Stimulated activated CD4-positive, alpha-beta T cell treated with anti-CD3 and anti-CD28 coated beads, Interleukin-2, amount 100 ng/mL, for 24 hours (primary cell): ENCODE data around the gene DSCAM.
A peak's percentile ranks its signal among the peaks of the same experiment; 100 is the strongest.

Experiments
- DNase-seq, 2 donors: peaks; one replicate each; pipeline ENCODE4 v3.0.0-alpha.2; 2020

Gene DSCAM

GRCh38 chr21:40151611-40152010 lies 695.3 kb downstream of the DSCAM start:
- no peak for DNase-seq

GRCh38 chr21:40146216-40146837 lies 700.6 kb downstream of the DSCAM start:
- DNase-seq, result no peak

GRCh38 chr21:40143822-40144525 lies 703.0 kb downstream of the DSCAM start:
- peak; percentile 47 to 68 for DNase-seq

- no peak for DNase-seq
These were observed 705.3 kb downstream of the DSCAM start for GRCh38 chr21:40141621-40142020.

- DNase-seq, result no peak
These were observed 706.3 kb downstream of the DSCAM start for GRCh38 chr21:40140675-40141074.

GRCh38 chr21:40139636-40140035 lies 707.3 kb downstream of the DSCAM start:
- DNase-seq, result no peak

GRCh38 chr21:40136571-40136970 lies 710.4 kb downstream of the DSCAM start:
- no peak for DNase-seq

GRCh38 chr21:40134731-40135492 lies 712.0 kb downstream of the DSCAM start:
- no peak for DNase-seq

GRCh38 chr21:40130476-40130875 lies 716.5 kb downstream of the DSCAM start:
- DNase-seq, result no peak

GRCh38 chr21:40129809-40130208 lies 717.1 kb downstream of the DSCAM start:
- no peak for DNase-seq

GRCh38 chr21:40128891-40129290 lies 718.1 kb downstream of the DSCAM start:
- no peak for DNase-seq

GRCh38 chr21:40120940-40121575 lies 725.9 kb downstream of the DSCAM start:
- DNase-seq, result no peak

GRCh38 chr21:40118527-40118926 lies 728.4 kb downstream of the DSCAM start:
- DNase-seq, result no peak

- no peak for DNase-seq
These were observed 729.7 kb downstream of the DSCAM start for GRCh38 chr21:40117236-40117635.

- no peak for DNase-seq
These were observed 731.2 kb downstream of the DSCAM start for GRCh38 chr21:40115775-40116174.

GRCh38 chr21:40102682-40103081 lies 744.3 kb downstream of the DSCAM start:
- DNase-seq, result no peak

GRCh38 chr21:40099809-40100208 lies 747.1 kb downstream of the DSCAM start:
- DNase-seq, result no peak

- DNase-seq, result no peak
These were observed 751.5 kb downstream of the DSCAM start for GRCh38 chr21:40095477-40095876.

GRCh38 chr21:40080385-40080784 lies 766.6 kb downstream of the DSCAM start:
- no peak for DNase-seq

- no peak for DNase-seq
These were observed 772.2 kb downstream of the DSCAM start for GRCh38 chr21:40074710-40075109.

- no peak for DNase-seq
These were observed 772.8 kb downstream of the DSCAM start for GRCh38 chr21:40074198-40074597.

- no peak for DNase-seq
These were observed 773.3 kb downstream of the DSCAM start for GRCh38 chr21:40073642-40074041.

GRCh38 chr21:40070871-40071270 lies 776.1 kb downstream of the DSCAM start:
- no peak for DNase-seq

GRCh38 chr21:40067751-40068150 lies 779.2 kb downstream of the DSCAM start:
- no peak for DNase-seq
